HepG2 (cell line): ENCODE data around the gene MTA2. TPM values are rescaled to one million over a fixed set of nuclear protein-coding genes. Genes with fewer than 3 reads are reported as not detected.
A peak's percentile ranks its signal among the peaks of the same experiment; 100 is the strongest.

Experiments used
- HES4 ChIP-seq: sonication (generic); formaldehyde crosslinking; IDR thresholded peaks from 2 replicates; pipeline ENCODE4 v1.9.0; 2021; ENCODE audit warnings: mild to moderate bottlenecking, missing genetic modification reagents, borderline replicate concordance
- IRF2 ChIP-seq: IDR thresholded peaks from 2 replicates; pipeline ENCODE4 v1.6.1; 2018; ENCODE audit warnings: missing genetic modification reagents, missing compliant biosample characterization
- SMAD9 ChIP-seq: sonication (generic); formaldehyde crosslinking; IDR thresholded peaks from 2 replicates; pipeline ENCODE4 v1.5.1; 2020; ENCODE audit warnings: mild to moderate bottlenecking, missing genetic modification reagents
- TBX2 ChIP-seq: sonication (generic); formaldehyde crosslinking; IDR thresholded peaks from 2 replicates; pipeline ENCODE4 v1.5.0; 2020; ENCODE audit warnings: missing genetic modification reagents, mild to moderate bottlenecking, borderline replicate concordance
- ZBTB42 ChIP-seq: sonication (generic); formaldehyde crosslinking; IDR thresholded peaks from 2 replicates; pipeline ENCODE4 v1.5.0; 2020; ENCODE audit warnings: mild to moderate bottlenecking, missing genetic modification reagents
- ZMAT3 ChIP-seq: sonication (generic); formaldehyde crosslinking; conservative IDR thresholded peaks from 2 replicates; pipeline ENCODE4 v1.7.0; 2021; ENCODE audit warnings: missing genetic modification reagents
- ZNF24 ChIP-seq: fragments of 450-650 bp; IDR thresholded peaks from 2 replicates; pipeline ENCODE4 v1.6.1; 2017; ENCODE audit warnings: antibody characterized with exemption, mild to moderate bottlenecking
- ZNF713 ChIP-seq: sonication (generic); formaldehyde crosslinking; IDR thresholded peaks from 2 replicates; pipeline ENCODE4 v1.4.0; 2020; ENCODE audit warnings: mild to moderate bottlenecking, missing genetic modification reagents
- ZNF746 ChIP-seq: sonication (generic); formaldehyde crosslinking; IDR thresholded peaks from 2 replicates; pipeline ENCODE4 v1.8.0; 2022; ENCODE audit warnings: mild to moderate bottlenecking, missing genetic modification reagents
- ZNF772 ChIP-seq: sonication (generic); formaldehyde crosslinking; IDR thresholded peaks from 2 replicates; pipeline ENCODE4 v1.5.0; 2020; ENCODE audit warnings: mild to moderate bottlenecking, missing genetic modification reagents
- polyA plus RNA-seq, 8 experiments: library from polyadenylated mRNA; depleted of rRNA in 3 of 8; stranded (reverse) in 7 of 8; unstranded in 1 of 8; fragments of >200 nt; fragmentation: Illumina TruSeq in 4 of 8; extraction: Trizol in 4 of 8; gene quantifications; 2 replicates each; pipeline versions ENCODE4 v1.2.1 to v1.2.3, GENCODE V29; 2011 to 2016; ENCODE audit warnings: low read depth in 4 of 8, missing spikeins in 1 of 8, mixed read lengths in 1 of 8; ENCODE audit not compliant: insufficient read depth in 1 of 8
- total RNA-seq, 5 experiments: library from RNA; depleted of rRNA; stranded (reverse); fragments of >200 nt; fragmentation: Illumina TruSeq; extraction: Trizol; gene quantifications; 2 replicates each; pipeline ENCODE4 v1.2.3, GENCODE V29; 2016; ENCODE audit warnings: low read depth in 1 of 5
- TF ChIP-seq, protein P1 (sequence below): sonication (generic); formaldehyde crosslinking; IDR thresholded peaks from 2 replicates; pipeline ENCODE4 v1.8.1; 2023; ENCODE audit warnings: mild to moderate bottlenecking, missing genetic modification reagents
- TF ChIP-seq, protein P2 (sequence below): sonication (generic); formaldehyde crosslinking; IDR thresholded peaks from 2 replicates; pipeline ENCODE4 v1.5.1; 2020; ENCODE audit warnings: mild to moderate bottlenecking, missing genetic modification reagents, moderate library complexity
- TF ChIP-seq, protein P3 (sequence below): sonication (generic); formaldehyde crosslinking; IDR thresholded peaks from 2 replicates; pipeline ENCODE4 v1.8.0; 2023; ENCODE audit warnings: mild to moderate bottlenecking, missing genetic modification reagents
- TF ChIP-seq, protein P4 (sequence below): sonication (generic); formaldehyde crosslinking; IDR thresholded peaks from 2 replicates; pipeline ENCODE4 v1.9.0; 2021; ENCODE audit warnings: missing genetic modification reagents, borderline replicate concordance
- TF ChIP-seq, protein P5 (sequence below): sonication (generic); formaldehyde crosslinking; IDR thresholded peaks from 2 replicates; pipeline ENCODE4 v1.5.0; 2020; ENCODE audit warnings: mild to moderate bottlenecking, missing genetic modification reagents, borderline replicate concordance
- TF ChIP-seq, protein P6 (sequence below): sonication (generic); formaldehyde crosslinking; IDR thresholded peaks from 2 replicates; pipeline ENCODE4 v1.5.1; 2020; ENCODE audit warnings: mild to moderate bottlenecking, missing genetic modification reagents, moderate library complexity

Gene MTA2
- total and polyA plus RNA-seq, 2 of the 13 experiments (the other 11 are each of a cell fraction or from before 2014, with no cell fraction given), result 14.0 to 70.0 TPM

DNA sequence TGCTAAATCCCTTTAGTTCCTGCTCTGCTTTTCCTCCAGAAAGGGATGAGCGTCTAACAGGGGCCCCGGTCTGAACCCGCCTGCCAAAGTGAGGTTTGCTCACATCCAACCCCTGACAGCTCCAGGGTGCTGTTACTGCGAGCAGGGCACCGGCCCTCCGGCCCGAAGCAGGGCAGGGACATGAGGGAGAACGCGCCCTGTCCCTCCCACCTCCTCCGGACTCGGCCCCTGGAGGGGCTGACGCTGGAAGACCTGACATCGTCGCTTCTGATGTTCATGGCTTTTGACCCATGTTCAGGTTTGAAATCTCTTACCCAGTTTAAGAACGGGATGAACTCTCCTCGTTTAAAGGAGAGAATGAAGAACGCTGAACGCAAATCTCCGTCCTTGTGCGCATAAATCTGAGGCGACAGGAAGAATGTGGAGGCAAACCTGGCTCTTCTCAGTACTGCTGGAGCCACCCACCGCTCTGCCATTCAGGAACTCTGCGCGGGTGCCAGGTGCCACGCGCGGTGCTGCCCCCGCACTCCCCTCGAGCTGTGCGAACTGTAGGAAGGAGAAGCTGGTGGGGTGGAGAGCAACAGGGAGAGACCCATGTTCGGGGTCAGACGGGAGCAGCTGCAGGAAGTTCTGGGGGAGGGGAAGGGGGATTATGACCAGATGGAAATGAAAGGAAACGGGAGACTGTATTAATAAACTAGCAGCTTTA lies 27.1 kb downstream of the MTA2 start (continued):
- TF ChIP-seq ZMAT3, result no peak
- TF ChIP-seq, protein P1, sequence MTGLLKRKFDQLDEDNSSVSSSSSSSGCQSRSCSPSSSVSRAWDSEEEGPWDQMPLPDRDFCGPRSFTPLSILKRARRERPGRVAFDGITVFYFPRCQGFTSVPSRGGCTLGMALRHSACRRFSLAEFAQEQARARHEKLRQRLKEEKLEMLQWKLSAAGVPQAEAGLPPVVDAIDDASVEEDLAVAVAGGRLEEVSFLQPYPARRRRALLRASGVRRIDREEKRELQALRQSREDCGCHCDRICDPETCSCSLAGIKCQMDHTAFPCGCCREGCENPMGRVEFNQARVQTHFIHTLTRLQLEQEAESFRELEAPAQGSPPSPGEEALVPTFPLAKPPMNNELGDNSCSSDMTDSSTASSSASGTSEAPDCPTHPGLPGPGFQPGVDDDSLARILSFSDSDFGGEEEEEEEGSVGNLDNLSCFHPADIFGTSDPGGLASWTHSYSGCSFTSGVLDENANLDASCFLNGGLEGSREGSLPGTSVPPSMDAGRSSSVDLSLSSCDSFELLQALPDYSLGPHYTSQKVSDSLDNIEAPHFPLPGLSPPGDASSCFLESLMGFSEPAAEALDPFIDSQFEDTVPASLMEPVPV, result peak; percentile 61; the same call in 1 of the 2 replicates
- TF ChIP-seq TBX2 (CRISPR knock-in tag), result peak; percentile 49
- TF ChIP-seq IRF2 (CRISPR knock-in tag), result 0 out of 2 replicates have a peak, but pooled peaks have one; percentile 5
- TF ChIP-seq, protein P2, sequence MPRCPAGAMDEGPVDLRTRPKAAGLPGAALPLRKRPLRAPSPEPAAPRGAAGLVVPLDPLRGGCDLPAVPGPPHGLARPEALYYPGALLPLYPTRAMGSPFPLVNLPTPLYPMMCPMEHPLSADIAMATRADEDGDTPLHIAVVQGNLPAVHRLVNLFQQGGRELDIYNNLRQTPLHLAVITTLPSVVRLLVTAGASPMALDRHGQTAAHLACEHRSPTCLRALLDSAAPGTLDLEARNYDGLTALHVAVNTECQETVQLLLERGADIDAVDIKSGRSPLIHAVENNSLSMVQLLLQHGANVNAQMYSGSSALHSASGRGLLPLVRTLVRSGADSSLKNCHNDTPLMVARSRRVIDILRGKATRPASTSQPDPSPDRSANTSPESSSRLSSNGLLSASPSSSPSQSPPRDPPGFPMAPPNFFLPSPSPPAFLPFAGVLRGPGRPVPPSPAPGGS (CRISPR knock-in tag), result peak; percentile 33; the same call in 1 of the 2 replicates
- TF ChIP-seq, protein P3, sequence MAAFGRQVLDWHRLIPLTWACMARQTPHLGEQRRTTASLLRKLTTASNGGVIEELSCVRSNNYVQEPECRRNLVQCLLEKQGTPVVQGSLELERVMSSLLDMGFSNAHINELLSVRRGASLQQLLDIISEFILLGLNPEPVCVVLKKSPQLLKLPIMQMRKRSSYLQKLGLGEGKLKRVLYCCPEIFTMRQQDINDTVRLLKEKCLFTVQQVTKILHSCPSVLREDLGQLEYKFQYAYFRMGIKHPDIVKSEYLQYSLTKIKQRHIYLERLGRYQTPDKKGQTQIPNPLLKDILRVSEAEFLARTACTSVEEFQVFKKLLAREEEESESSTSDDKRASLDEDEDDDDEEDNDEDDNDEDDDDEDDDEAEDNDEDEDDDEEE, result 0 out of 2 replicates have a peak, but pooled peaks have one; percentile 62
- TF ChIP-seq HES4, result 0 out of 2 replicates have a peak, but pooled peaks have one; percentile 22
- TF ChIP-seq, protein P4, sequence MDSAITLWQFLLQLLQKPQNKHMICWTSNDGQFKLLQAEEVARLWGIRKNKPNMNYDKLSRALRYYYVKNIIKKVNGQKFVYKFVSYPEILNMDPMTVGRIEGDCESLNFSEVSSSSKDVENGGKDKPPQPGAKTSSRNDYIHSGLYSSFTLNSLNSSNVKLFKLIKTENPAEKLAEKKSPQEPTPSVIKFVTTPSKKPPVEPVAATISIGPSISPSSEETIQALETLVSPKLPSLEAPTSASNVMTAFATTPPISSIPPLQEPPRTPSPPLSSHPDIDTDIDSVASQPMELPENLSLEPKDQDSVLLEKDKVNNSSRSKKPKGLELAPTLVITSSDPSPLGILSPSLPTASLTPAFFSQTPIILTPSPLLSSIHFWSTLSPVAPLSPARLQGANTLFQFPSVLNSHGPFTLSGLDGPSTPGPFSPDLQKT (CRISPR knock-in tag), result 0 out of 2 replicates have a peak, but pooled peaks have one; percentile 32
- no peak for TF ChIP-seq SMAD9 (CRISPR knock-in tag)
- TF ChIP-seq, protein P5, sequence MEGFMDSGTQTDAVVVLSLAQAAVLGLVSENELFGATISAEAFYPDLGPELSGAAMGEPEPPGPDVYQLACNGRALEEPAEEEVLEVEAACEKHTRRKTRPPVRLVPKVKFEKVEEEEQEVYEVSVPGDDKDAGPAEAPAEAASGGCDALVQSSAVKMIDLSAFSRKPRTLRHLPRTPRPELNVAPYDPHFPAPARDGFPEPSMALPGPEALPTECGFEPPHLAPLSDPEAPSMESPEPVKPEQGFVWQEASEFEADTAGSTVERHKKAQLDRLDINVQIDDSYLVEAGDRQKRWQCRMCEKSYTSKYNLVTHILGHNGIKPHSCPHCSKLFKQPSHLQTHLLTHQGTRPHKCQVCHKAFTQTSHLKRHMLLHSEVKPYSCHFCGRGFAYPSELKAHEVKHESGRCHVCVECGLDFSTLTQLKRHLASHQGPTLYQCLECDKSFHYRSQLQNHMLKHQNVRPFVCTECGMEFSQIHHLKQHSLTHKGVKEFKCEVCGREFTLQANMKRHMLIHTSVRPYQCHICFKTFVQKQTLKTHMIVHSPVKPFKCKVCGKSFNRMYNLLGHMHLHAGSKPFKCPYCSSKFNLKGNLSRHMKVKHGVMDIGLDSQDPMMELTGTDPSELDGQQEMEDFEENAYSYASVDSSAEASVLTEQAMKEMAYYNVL (CRISPR knock-in tag), result 0 out of 2 replicates have a peak, but pooled peaks have one; percentile 11
- 0 out of 2 replicates have a peak, but pooled peaks have one; percentile 56 for TF ChIP-seq ZNF713 (CRISPR knock-in tag)
- TF ChIP-seq, protein P6, sequence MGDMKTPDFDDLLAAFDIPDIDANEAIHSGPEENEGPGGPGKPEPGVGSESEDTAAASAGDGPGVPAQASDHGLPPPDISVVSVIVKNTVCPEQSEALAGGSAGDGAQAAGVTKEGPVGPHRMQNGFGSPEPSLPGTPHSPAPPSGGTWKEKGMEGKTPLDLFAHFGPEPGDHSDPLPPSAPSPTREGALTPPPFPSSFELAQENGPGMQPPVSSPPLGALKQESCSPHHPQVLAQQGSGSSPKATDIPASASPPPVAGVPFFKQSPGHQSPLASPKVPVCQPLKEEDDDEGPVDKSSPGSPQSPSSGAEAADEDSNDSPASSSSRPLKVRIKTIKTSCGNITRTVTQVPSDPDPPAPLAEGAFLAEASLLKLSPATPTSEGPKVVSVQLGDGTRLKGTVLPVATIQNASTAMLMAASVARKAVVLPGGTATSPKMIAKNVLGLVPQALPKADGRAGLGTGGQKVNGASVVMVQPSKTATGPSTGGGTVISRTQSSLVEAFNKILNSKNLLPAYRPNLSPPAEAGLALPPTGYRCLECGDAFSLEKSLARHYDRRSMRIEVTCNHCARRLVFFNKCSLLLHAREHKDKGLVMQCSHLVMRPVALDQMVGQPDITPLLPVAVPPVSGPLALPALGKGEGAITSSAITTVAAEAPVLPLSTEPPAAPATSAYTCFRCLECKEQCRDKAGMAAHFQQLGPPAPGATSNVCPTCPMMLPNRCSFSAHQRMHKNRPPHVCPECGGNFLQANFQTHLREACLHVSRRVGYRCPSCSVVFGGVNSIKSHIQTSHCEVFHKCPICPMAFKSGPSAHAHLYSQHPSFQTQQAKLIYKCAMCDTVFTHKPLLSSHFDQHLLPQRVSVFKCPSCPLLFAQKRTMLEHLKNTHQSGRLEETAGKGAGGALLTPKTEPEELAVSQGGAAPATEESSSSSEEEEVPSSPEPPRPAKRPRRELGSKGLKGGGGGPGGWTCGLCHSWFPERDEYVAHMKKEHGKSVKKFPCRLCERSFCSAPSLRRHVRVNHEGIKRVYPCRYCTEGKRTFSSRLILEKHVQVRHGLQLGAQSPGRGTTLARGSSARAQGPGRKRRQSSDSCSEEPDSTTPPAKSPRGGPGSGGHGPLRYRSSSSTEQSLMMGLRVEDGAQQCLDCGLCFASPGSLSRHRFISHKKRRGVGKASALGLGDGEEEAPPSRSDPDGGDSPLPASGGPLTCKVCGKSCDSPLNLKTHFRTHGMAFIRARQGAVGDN (CRISPR knock-in tag), result peak; percentile 21; the same call in 1 of the 2 replicates
- TF ChIP-seq ZBTB42, result peak; percentile 11; the same call in 1 of the 2 replicates
- peak; percentile 46; the same call in 1 of the 2 replicates for TF ChIP-seq ZNF746 (CRISPR knock-in tag)
- TF ChIP-seq ZNF24, result no peak
- peak; percentile 32; the same call in 1 of the 2 replicates for TF ChIP-seq ZNF772 (CRISPR knock-in tag)
